ENCODE data around the gene ZNF705A. TPM values are rescaled to one million over a fixed set of nuclear protein-coding genes. Genes with fewer than 3 reads are reported as not detected.
"Not testable (repeated sequence)": the region's sequence is repeated elsewhere in the genome, so short reads cannot be mapped to it uniquely, and the experiment has no call there.

ZNF705A gene
- total RNA-seq, 2 donors from 2014 or later = not detected

- DNase-seq (ENCODE audit: low spot score) = no peak
- TF ChIP-seq POLR2AphosphoS5 (IDR thresholded peaks at IDR 0.05) (no peak), CTCF (IDR thresholded peaks at IDR 0.05) (no peak), POLR2A (IDR thresholded peaks at IDR 0.05) (no peak)
- Histone ChIP-seq H3K36me3 (no peaks in the 10 kb centered on the region), H3K27me3 (replicated peaks; ENCODE audit: insufficient read depth) (no peaks in the 10 kb centered on the region), H3K4me1 (replicated peaks) (no peaks in the 10 kb centered on the region), H3K27ac (no peak overlapping the region), H3K4me3 (no peak overlapping the region), H3K9me3 (no peaks in the 10 kb centered on the region)
- intact Hi-C loops (cut with DNase I) = no loop called here
- WGBS = 90% methylated on average over 8 of the region's 8 CpGs
Observed at GRCh38 chr12:8226355-8226754, 69.5 kb downstream of the ZNF705A start.

DNA sequence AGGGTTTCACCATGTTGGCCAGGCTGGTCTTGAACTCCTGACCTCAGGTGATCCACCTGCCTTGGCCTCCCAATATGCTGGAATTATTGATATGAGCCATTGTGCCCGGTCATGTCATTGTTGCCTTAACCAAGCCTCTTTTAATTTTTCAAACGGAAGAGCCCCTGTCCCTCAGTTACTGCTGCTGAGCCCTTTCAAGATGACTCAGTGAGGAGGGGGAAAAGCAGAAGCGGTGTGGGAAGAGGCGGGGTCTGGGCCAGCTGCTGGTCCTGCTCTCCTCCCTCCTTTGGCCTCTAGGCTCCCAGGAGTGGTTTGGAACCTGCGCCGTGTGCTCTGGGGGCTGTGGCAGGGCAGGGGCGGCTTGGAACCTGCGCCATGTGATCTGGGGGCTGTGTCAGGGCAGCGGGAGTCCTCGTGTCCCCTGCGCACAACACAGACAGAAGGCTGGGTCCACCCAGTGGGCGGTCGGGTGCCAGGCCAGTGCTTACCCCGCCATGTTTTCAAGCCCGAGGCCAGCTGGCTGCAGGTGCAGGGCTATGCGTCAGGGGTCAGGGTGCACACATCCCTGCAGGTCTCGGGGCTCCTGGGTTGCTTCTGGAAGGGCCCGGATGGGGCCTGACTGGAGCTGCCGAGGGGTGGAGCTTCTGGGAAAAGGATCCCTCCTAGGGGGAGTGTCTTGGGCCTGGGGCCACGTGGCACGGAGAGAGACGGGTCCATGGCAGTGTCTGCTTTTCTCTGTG lies 70.3 kb downstream of the ZNF705A start, which contains the start of gene FAM90A1:
Gene FAM90A1, minus strand, starts transcription at position 627 of the 740 bp plus-strand sequence. CDS start 2,786 bp downstream, outside the sequence.
- peak within 1 kb of the TSS in 1 of 2 donors; percentile 25 for H3K4me3 ChIP-seq
- H3K27me3 ChIP-seq (replicated peaks; ENCODE audit: insufficient read depth); H3K9me3 ChIP-seq; DNase-seq (ENCODE audit: low spot score); H3K36me3 ChIP-seq; intact Hi-C loops (cut with DNase I); H3K27ac ChIP-seq; H3K4me1 ChIP-seq (replicated peaks): not testable (repeated sequence)
- 55% methylated on average over 22 of the region's 22 CpGs for WGBS

- intact Hi-C loops (cut with DNase I); H3K27me3 ChIP-seq (replicated peaks; ENCODE audit: insufficient read depth); H3K4me1 ChIP-seq (replicated peaks); H3K36me3 ChIP-seq; H3K9me3 ChIP-seq; DNase-seq (ENCODE audit: low spot score); H3K27ac ChIP-seq: not testable (repeated sequence)
- WGBS = 46% methylated on average over 7 of the region's 7 CpGs
- H3K4me3 ChIP-seq = peak overlapping the region in 1 of 2 donors; percentile 25
Observed at GRCh38 chr12:8227732-8228077, 70.9 kb downstream of the ZNF705A start.

DNA sequence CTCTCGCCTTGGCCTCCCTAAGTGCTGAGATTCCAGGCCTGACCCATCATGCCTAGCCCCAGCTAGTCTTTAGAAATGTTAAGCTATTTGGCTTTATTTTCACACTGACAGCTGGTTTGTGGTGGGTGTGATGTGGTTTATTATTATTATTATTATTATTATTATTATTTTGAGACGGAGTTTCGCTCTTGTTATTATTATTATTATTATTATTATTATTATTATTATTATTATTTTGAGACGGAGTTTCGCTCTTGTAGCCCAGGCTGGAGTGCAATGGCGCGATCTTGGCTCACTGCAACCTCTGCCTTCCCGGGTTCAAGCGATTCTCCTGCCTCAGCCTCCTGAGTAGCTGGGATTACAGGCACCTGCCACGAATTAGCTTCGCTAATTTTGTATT lies 71.8 kb downstream of the ZNF705A start:
- H3K36me3 ChIP-seq; DNase-seq (ENCODE audit: low spot score); H3K9me3 ChIP-seq; intact Hi-C loops (cut with DNase I); H3K27me3 ChIP-seq (replicated peaks; ENCODE audit: insufficient read depth); H3K4me3 ChIP-seq; H3K4me1 ChIP-seq (replicated peaks); H3K27ac ChIP-seq: not testable (repeated sequence)
- WGBS = 92% methylated on average over 11 of the region's 11 CpGs

DNA sequence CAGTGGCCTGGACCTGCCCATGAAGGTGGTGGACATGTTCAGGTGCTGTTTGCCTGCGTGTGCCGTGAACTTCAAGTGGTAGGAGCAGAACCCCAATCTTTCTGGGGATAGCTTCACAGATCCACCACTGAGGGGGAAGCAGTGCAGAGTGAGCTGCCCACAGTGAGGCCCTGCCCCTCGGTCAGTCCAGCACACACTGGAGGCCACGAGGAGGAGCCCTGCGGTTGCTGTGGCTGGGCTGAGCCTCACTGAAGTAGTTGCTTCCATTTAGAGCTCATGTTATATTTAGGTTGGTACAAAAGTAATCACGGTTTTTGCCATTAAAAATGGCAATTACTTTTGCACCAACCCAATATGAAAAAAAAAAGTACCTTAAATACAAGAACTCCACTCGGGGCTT lies 72.7 kb downstream of the ZNF705A start:
- intact Hi-C loops (cut with DNase I); H3K27ac ChIP-seq; H3K9me3 ChIP-seq; H3K4me3 ChIP-seq; H3K4me1 ChIP-seq (replicated peaks); H3K36me3 ChIP-seq; H3K27me3 ChIP-seq (replicated peaks; ENCODE audit: insufficient read depth); DNase-seq (ENCODE audit: low spot score): not testable (repeated sequence)
- WGBS = 71% methylated on average over 6 of the region's 7 CpGs

Other genes starting within 250 kb of the ZNF705A start
- gene SLC2A3, start 220.8 kb upstream of the ZNF705A start, total RNA-seq = 10 to 100 TPM in 1 of 2 donors, 1 to 10 TPM in 1; 4.1 to 21.2 TPM
- gene FOXJ2, start 124.3 kb upstream of the ZNF705A start, total RNA-seq = 10 to 100 TPM; 15.4 to 27.8 TPM
- 1 to 10 TPM; 1.5 to 3.4 TPM for gene C3AR1, start 90.7 kb upstream of the ZNF705A start, total RNA-seq
- 10 to 100 TPM; 52.0 to 60.2 TPM for gene NECAP1, start 74.7 kb upstream of the ZNF705A start, total RNA-seq
- 1 to 10 TPM in 1 of 2 donors, not detected in 1; 1.1 TPM for gene CLEC4A, start 33.4 kb upstream of the ZNF705A start, total RNA-seq
- under 1 TPM; 0.18 to 0.68 TPM for gene FAM90A1, start 70.6 kb downstream of the ZNF705A start, total RNA-seq

Data from prostate gland (tissue), 2 donors.